Measurements from ENCODE around the gene CIAO3.

DNA sequence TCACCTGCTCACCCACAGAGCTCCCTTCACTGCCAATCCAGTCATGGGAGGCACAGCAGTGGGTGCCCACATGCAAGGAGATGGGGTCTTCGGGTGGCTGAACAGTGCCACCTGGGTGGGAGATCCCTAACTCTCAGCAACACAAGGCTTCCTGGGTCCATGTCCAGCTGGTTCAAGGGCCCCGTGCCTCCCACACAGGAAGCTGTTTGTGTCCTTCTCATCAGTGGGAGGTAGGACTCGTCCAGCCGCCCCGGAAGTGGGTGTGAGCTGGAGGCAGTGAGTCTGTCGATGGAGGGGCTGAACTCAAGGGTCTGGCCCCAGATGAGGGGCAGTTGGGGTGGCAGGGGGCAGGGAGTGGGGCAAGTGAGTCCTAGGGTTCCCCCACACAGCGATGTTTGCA lies 36.8 kb downstream of the CIAO3 start:
- no peak for TF ChIP-seq CTCF (IDR thresholded peaks at IDR 0.05)
- TF ChIP-seq POLR2A (IDR thresholded peaks at IDR 0.05), result no peak
